GM23338 (cell line): ENCODE results near the gene SYNE3.

Source experiments
- EZH2 ChIP-seq: fragments of 200-600 bp; sonication (generic); IDR thresholded peaks from one replicate; pipeline ENCODE4 v1.8.0; 2017; ENCODE audit warnings: antibody characterized with exemption, mild to moderate bottlenecking, low read depth; ENCODE audit not compliant: unreplicated experiment
- JUNB ChIP-seq: IDR thresholded peaks from one replicate; pipeline ENCODE4 v1.6.1; 2016; ENCODE audit warnings: antibody characterized with exemption; ENCODE audit not compliant: unreplicated experiment
- POLR2AphosphoS5 ChIP-seq: IDR thresholded peaks from 2 replicates; pipeline ENCODE4 v1.6.1; 2016; ENCODE audit warnings: antibody characterized with exemption, low read depth
- TF ChIP-seq, protein P1 (sequence below), 2 experiments: fragments of 200-600 bp in 1 of 2; sonication (generic) in 1 of 2; conservative IDR thresholded peaks; 2 replicates each; pipeline versions ENCODE4 v1.5.1 to v1.6.1; 2016 to 2017; ENCODE audit warnings: antibody characterized with exemption in 2 of 2, low read depth in 2 of 2, mild to moderate bottlenecking in 2 of 2, moderate library complexity in 1 of 2

DNA sequence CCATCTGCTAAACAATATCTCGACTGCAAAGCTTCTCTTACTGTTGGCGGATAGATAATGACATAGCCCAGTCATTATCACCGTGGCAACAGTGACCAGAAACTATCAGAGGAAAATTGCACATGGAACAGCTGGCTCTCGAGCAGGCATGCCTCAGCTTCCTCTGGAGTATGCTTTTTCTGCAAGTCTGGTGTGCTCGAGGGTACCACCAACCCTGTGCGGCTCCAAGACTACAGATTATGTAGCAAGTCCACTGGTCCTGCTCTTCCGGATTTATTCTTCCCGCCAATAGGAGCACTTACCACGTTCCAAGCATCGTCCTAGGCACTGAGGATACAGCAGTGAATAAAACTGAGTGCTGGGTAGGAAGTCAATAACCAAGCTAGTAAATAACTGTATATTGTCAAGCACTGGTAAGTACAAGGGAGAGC lies 17.0 kb upstream of the SYNE3 start:
- TF ChIP-seq, protein P1, sequence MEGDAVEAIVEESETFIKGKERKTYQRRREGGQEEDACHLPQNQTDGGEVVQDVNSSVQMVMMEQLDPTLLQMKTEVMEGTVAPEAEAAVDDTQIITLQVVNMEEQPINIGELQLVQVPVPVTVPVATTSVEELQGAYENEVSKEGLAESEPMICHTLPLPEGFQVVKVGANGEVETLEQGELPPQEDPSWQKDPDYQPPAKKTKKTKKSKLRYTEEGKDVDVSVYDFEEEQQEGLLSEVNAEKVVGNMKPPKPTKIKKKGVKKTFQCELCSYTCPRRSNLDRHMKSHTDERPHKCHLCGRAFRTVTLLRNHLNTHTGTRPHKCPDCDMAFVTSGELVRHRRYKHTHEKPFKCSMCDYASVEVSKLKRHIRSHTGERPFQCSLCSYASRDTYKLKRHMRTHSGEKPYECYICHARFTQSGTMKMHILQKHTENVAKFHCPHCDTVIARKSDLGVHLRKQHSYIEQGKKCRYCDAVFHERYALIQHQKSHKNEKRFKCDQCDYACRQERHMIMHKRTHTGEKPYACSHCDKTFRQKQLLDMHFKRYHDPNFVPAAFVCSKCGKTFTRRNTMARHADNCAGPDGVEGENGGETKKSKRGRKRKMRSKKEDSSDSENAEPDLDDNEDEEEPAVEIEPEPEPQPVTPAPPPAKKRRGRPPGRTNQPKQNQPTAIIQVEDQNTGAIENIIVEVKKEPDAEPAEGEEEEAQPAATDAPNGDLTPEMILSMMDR (conservative IDR thresholded peaks at IDR 0.05; ENCODE audit: low read depth in 2 of 2), result no peak
- no peak for TF ChIP-seq EZH2
- TF ChIP-seq JUNB, result no peak
- no peak for TF ChIP-seq POLR2AphosphoS5
